A673 (cell line): ENCODE measurements around the gene KCNQ2.

Source experiments
- EZH2 ChIP-seq: fragments of 200-600 bp; sonication (generic); IDR thresholded peaks from 2 replicates; pipeline ENCODE4 v1.6.1; 2017; ENCODE audit warnings: borderline replicate concordance, low read depth, mild to moderate bottlenecking, mixed read lengths, antibody characterized with exemption, low read length; ENCODE audit not compliant: poor library complexity, severe bottlenecking
- TF ChIP-seq, protein P1 (sequence below): fragments of 300-800, 200-600 bp; sonication (generic); conservative IDR thresholded peaks from 2 replicates; pipeline ENCODE4 v1.5.1; 2017; ENCODE audit warnings: low read depth, mild to moderate bottlenecking, antibody characterized with exemption, low read length, moderate library complexity, mixed read lengths

DNA sequence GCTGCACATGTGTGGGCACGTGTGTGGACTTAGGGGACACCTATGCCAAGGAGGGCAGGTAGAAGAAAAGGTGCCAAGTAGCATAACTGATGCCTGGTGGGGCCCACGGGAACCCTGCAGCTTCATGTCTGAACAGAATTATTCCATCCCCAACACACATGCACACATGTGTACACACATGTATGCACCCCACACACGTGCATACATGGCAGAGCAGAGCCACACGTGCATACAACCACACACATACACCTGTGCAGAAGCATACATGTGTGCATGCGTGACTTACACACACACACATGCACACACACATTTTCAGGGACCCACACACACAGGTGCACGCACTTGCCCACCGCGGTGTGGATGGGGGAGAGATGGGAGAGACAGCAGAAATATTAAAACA, 59.6 kb downstream of the KCNQ2 start:
- TF ChIP-seq, protein P1, sequence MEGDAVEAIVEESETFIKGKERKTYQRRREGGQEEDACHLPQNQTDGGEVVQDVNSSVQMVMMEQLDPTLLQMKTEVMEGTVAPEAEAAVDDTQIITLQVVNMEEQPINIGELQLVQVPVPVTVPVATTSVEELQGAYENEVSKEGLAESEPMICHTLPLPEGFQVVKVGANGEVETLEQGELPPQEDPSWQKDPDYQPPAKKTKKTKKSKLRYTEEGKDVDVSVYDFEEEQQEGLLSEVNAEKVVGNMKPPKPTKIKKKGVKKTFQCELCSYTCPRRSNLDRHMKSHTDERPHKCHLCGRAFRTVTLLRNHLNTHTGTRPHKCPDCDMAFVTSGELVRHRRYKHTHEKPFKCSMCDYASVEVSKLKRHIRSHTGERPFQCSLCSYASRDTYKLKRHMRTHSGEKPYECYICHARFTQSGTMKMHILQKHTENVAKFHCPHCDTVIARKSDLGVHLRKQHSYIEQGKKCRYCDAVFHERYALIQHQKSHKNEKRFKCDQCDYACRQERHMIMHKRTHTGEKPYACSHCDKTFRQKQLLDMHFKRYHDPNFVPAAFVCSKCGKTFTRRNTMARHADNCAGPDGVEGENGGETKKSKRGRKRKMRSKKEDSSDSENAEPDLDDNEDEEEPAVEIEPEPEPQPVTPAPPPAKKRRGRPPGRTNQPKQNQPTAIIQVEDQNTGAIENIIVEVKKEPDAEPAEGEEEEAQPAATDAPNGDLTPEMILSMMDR = no peak
- no peak for TF ChIP-seq EZH2
